Activated CD8-positive, alpha-beta memory T cell treated with anti-CD3 and anti-CD28 coated beads for 36 hours (primary cell): ENCODE measurements around the gene RNGTT. TPM values are rescaled to one million over a fixed set of nuclear protein-coding genes. Genes with fewer than 3 reads are reported as not detected.

Source experiments
- CTCF ChIA-PET: fragments of 350-600 bp; sonication (Branson Sonifier 250); formaldehyde crosslinking; loops from one replicate; lab custom pipeline; 2021; ENCODE audit warnings: antibody characterized with exemption; lab: Charles Lee
- POLR2A ChIA-PET: fragments of 350-600 bp; sonication (Branson Sonifier 250); formaldehyde crosslinking; loops from one replicate; lab custom pipeline; 2021; ENCODE audit warnings: antibody characterized with exemption; lab: Charles Lee
- total RNA-seq, 2 experiments: library from RNA; stranded (reverse); gene quantifications; one replicate each; pipeline ENCODE4 v1.2.3, GENCODE V29; 2021

The RNGTT gene
- total RNA-seq, 2 experiments from 2014 or later, result 20.4 to 22.1 TPM

- CTCF ChIA-PET, result no interaction called here
- POLR2A ChIA-PET, result no interaction called here
Measured at GRCh38 chr6:88585276-88585692, 378.1 kb downstream of the RNGTT start.

GRCh38 chr6:88584581-88585275, 378.7 kb downstream of the RNGTT start:
- ChIA-PET CTCF (no interaction called here), POLR2A (no interaction called here)

- POLR2A ChIA-PET, result interaction anchor here (0.6 kb wide), 1 partner anchor 8 kb away, joined by 3 read pairs; no protein-coding TSS in a partner anchor
Measured at GRCh38 chr6:88577461-88577860, 386.0 kb downstream of the RNGTT start.

GRCh38 chr6:88575536-88575935, 387.9 kb downstream of the RNGTT start:
- CTCF ChIA-PET, result no interaction called here
- POLR2A ChIA-PET, result no interaction called here

More at GRCh38 chr6:88577461-88577860, 386.0 kb downstream of the RNGTT start:
- CTCF ChIA-PET, result no interaction called here

- ChIA-PET POLR2A (no interaction called here), CTCF (no interaction called here)
Measured at GRCh38 chr6:88574651-88575050, 388.8 kb downstream of the RNGTT start.

GRCh38 chr6:88574031-88574430, 389.4 kb downstream of the RNGTT start:
- ChIA-PET POLR2A (no interaction called here), CTCF (no interaction called here)

GRCh38 chr6:88573561-88573960, 389.9 kb downstream of the RNGTT start:
- CTCF ChIA-PET, result no interaction called here
- POLR2A ChIA-PET, result no interaction called here

- ChIA-PET POLR2A (no interaction called here), CTCF (no interaction called here)
Measured at GRCh38 chr6:88572449-88573139, 390.8 kb downstream of the RNGTT start.

- ChIA-PET POLR2A (no interaction called here), CTCF (no interaction called here)
Measured at GRCh38 chr6:88569959-88570358, 393.5 kb downstream of the RNGTT start.

GRCh38 chr6:88567696-88568095, 395.7 kb downstream of the RNGTT start:
- CTCF ChIA-PET, result no interaction called here
- POLR2A ChIA-PET, result no interaction called here

GRCh38 chr6:88566746-88567534, 396.5 kb downstream of the RNGTT start:
- POLR2A ChIA-PET, result no interaction called here
- CTCF ChIA-PET, result no interaction called here

GRCh38 chr6:88565836-88566235, 397.6 kb downstream of the RNGTT start:
- ChIA-PET POLR2A (no interaction called here), CTCF (no interaction called here)

- CTCF ChIA-PET, result no interaction called here
- POLR2A ChIA-PET, result no interaction called here
Measured at GRCh38 chr6:88565409-88565811, 398.0 kb downstream of the RNGTT start.

GRCh38 chr6:88563277-88563625, 400.2 kb downstream of the RNGTT start:
- ChIA-PET POLR2A (no interaction called here), CTCF (no interaction called here)

GRCh38 chr6:88562353-88563276, 400.8 kb downstream of the RNGTT start:
- POLR2A ChIA-PET, result no interaction called here

GRCh38 chr6:88561954-88562315, 401.5 kb downstream of the RNGTT start:
- CTCF ChIA-PET, result no interaction called here
- POLR2A ChIA-PET, result no interaction called here

More at GRCh38 chr6:88562353-88563276, 400.8 kb downstream of the RNGTT start:
- CTCF ChIA-PET, result no interaction called here

- CTCF ChIA-PET, result no interaction called here
- POLR2A ChIA-PET, result no interaction called here
Measured at GRCh38 chr6:88561034-88561953, 402.1 kb downstream of the RNGTT start.
